ENCODE data around the gene JAGN1. TPM values are rescaled to one million over a fixed set of nuclear protein-coding genes. Genes with fewer than 3 reads are reported as not detected.

The JAGN1 gene
- total and polyA plus RNA-seq, 9 of the 15 experiments (the other 6 are each of a cell fraction or from before 2014, with no cell fraction given) = 31.6 to 77.8 (median 40.3) TPM

DNA sequence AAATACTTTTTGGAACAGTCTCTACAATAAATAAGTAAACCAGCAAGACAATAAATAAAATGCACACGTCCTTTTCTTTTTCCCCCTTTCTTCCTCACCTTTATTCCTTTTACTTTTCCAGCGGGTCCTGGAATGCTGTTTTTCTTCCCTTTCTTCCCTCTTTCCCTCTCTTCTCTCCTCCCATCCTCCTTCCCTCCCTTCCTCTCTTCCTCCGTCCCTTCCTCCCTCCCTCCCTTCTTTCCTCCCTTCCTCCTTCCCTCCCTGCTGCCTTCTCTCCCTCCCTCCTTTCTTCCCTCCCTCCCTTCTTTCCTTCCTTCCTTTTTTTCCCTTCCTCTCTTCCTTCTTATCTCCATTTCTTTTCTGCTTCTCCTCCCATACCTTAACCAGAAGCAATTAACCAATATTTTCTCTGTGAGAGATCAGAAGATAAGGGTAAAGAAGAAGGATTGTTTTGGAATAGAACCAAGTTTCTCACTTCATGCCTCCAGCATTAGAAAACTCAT is 8.9 kb downstream of the JAGN1 start (continued):
- TF ChIP-seq FOS (IDR thresholded peaks at IDR 0.05; ENCODE audit: extremely low read depth, insufficient read length) (no peak), TAF7 (tag; IDR thresholded peaks at IDR 0.05) (no peak), RUNX1 (IDR thresholded peaks at IDR 0.05; ENCODE audit: low read depth) (no peak), PPARD (CRISPR knock-in tag; IDR thresholded peaks at IDR 0.05) (no peak), IRF2 (CRISPR knock-in tag; IDR thresholded peaks at IDR 0.05) (no peak), KHSRP (IDR thresholded peaks at IDR 0.05) (0 out of 2 replicates have a peak, but pooled peaks have one; percentile 32), CTBP1 (IDR thresholded peaks at IDR 0.05; ENCODE audit: borderline replicate concordance) (0 out of 2 replicates have a peak, but pooled peaks have one; percentile 13), ZFP36 (IDR thresholded peaks at IDR 0.05; ENCODE audit: low read depth, low read length, partially characterized antibody) (no peak), HDAC1 (IDR thresholded peaks at IDR 0.05) (peak in 1 of 2 experiments; percentile 77; a peak in 2 of 4 replicates), BRF1 (IDR thresholded peaks at IDR 0.05; ENCODE audit: borderline replicate concordance, extremely low read depth, insufficient read length) (no peak), TAF9B (IDR thresholded peaks at IDR 0.05; ENCODE audit: partially characterized antibody) (no peak), SREBF2 (CRISPR knock-in tag; IDR thresholded peaks at IDR 0.05) (no peak), HDGF (IDR thresholded peaks at IDR 0.05) (peak; percentile 89), MCM3 (IDR thresholded peaks at IDR 0.05) (no peak), ETV1 (tag; conservative IDR thresholded peaks at IDR 0.05; ENCODE audit: low read depth) (no peak), MTA1 (IDR thresholded peaks at IDR 0.05; ENCODE audit: borderline replicate concordance) (peak; percentile 95), ZBED1 (IDR thresholded peaks at IDR 0.05) (no peak), KDM2B (CRISPR knock-in tag; IDR thresholded peaks at IDR 0.05) (no peak), NFIC (IDR thresholded peaks at IDR 0.05) (peak; percentile 73; the same call in 1 of the 2 replicates)
- TF ChIP-seq, protein P1, sequence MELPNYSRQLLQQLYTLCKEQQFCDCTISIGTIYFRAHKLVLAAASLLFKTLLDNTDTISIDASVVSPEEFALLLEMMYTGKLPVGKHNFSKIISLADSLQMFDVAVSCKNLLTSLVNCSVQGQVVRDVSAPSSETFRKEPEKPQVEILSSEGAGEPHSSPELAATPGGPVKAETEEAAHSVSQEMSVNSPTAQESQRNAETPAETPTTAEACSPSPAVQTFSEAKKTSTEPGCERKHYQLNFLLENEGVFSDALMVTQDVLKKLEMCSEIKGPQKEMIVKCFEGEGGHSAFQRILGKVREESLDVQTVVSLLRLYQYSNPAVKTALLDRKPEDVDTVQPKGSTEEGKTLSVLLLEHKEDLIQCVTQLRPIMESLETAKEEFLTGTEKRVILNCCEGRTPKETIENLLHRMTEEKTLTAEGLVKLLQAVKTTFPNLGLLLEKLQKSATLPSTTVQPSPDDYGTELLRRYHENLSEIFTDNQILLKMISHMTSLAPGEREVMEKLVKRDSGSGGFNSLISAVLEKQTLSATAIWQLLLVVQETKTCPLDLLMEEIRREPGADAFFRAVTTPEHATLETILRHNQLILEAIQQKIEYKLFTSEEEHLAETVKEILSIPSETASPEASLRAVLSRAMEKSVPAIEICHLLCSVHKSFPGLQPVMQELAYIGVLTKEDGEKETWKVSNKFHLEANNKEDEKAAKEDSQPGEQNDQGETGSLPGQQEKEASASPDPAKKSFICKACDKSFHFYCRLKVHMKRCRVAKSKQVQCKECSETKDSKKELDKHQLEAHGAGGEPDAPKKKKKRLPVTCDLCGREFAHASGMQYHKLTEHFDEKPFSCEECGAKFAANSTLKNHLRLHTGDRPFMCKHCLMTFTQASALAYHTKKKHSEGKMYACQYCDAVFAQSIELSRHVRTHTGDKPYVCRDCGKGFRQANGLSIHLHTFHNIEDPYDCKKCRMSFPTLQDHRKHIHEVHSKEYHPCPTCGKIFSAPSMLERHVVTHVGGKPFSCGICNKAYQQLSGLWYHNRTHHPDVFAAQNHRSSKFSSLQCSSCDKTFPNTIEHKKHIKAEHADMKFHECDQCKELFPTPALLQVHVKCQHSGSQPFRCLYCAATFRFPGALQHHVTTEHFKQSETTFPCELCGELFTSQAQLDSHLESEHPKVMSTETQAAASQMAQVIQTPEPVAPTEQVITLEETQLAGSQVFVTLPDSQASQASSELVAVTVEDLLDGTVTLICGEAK (IDR thresholded peaks at IDR 0.05) = no peak
- TF ChIP-seq, protein P1 (CRISPR knock-in tag; IDR thresholded peaks at IDR 0.05) = no peak
- TF ChIP-seq, protein P2, sequence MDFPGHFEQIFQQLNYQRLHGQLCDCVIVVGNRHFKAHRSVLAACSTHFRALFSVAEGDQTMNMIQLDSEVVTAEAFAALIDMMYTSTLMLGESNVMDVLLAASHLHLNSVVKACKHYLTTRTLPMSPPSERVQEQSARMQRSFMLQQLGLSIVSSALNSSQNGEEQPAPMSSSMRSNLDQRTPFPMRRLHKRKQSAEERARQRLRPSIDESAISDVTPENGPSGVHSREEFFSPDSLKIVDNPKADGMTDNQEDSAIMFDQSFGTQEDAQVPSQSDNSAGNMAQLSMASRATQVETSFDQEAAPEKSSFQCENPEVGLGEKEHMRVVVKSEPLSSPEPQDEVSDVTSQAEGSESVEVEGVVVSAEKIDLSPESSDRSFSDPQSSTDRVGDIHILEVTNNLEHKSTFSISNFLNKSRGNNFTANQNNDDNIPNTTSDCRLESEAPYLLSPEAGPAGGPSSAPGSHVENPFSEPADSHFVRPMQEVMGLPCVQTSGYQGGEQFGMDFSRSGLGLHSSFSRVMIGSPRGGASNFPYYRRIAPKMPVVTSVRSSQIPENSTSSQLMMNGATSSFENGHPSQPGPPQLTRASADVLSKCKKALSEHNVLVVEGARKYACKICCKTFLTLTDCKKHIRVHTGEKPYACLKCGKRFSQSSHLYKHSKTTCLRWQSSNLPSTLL (IDR thresholded peaks at IDR 0.05) = peak; percentile 59; the same call in 1 of the 2 replicates

All from K562 (cell line).